ENCODE measurements around the gene AFTPH.

The AFTPH gene

GRCh38 chr2:64637931-64638330 is 113.8 kb downstream of the AFTPH start:
- H3K4me3 ChIP-seq (replicated peaks; ENCODE audit: low read depth, low read length), result peak overlapping the region; percentile 23
- H3K36me3 ChIP-seq (ENCODE audit: control insufficient read depth, insufficient read depth, low read length), result peaks cover 12% of the 10 kb centered on the region
- TF ChIP-seq, protein P1, sequence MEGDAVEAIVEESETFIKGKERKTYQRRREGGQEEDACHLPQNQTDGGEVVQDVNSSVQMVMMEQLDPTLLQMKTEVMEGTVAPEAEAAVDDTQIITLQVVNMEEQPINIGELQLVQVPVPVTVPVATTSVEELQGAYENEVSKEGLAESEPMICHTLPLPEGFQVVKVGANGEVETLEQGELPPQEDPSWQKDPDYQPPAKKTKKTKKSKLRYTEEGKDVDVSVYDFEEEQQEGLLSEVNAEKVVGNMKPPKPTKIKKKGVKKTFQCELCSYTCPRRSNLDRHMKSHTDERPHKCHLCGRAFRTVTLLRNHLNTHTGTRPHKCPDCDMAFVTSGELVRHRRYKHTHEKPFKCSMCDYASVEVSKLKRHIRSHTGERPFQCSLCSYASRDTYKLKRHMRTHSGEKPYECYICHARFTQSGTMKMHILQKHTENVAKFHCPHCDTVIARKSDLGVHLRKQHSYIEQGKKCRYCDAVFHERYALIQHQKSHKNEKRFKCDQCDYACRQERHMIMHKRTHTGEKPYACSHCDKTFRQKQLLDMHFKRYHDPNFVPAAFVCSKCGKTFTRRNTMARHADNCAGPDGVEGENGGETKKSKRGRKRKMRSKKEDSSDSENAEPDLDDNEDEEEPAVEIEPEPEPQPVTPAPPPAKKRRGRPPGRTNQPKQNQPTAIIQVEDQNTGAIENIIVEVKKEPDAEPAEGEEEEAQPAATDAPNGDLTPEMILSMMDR (IDR thresholded peaks at IDR 0.05; ENCODE audit: insufficient read depth, low read length, poor library complexity, severe bottlenecking), result no peak
- no peaks in the 10 kb centered on the region for H3K27me3 ChIP-seq (replicated peaks; ENCODE audit: control insufficient read depth, insufficient read depth, low read length)
- DNase-seq (ENCODE audit: extremely low read depth, insufficient read length), result no peak

DNA sequence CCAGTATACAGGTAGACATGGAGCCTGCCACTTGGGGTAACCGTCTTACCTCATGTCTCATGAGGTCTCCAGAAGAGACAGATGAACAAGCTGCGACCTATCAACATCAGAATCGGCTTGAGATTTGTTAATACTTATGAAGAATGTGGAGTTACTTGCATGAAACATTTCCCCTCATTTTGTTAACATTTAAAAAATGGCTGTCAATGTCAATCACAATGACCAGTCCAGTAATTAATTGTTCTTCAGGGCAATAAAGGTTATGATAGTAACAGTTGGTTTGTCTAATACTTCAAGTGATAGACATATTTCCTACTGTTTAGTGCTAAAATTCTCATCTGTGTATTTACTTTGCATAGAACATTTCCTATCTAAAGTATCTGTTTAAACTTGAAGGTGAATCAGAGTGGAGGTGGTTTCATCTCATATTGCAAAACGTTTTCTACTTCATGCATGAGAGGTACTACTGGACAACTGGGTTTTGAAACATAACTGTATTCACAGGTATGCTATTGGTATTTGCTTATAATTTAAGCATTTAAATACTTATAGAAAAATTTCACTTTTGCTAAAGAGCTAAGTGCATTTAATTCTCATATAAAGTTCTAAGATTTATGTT is 114.5 kb downstream of the AFTPH start:
- Histone ChIP-seq H3K36me3 (ENCODE audit: control insufficient read depth, insufficient read depth, low read length) (peaks cover 11% of the 10 kb centered on the region), H3K27me3 (replicated peaks; ENCODE audit: control insufficient read depth, insufficient read depth, low read length) (no peaks in the 10 kb centered on the region), H3K4me3 (replicated peaks; ENCODE audit: low read depth, low read length) (no peak overlapping the region)
- TF ChIP-seq, protein P1 (IDR thresholded peaks at IDR 0.05; ENCODE audit: insufficient read depth, low read length, poor library complexity, severe bottlenecking), result no peak
- DNase-seq (ENCODE audit: extremely low read depth, insufficient read length), result no peak

GRCh38 chr2:64639691-64640090 is 115.6 kb downstream of the AFTPH start:
- TF ChIP-seq, protein P1 (IDR thresholded peaks at IDR 0.05; ENCODE audit: insufficient read depth, low read length, poor library complexity, severe bottlenecking), result no peak
- Histone ChIP-seq H3K4me3 (replicated peaks; ENCODE audit: low read depth, low read length) (no peak overlapping the region), H3K27me3 (replicated peaks; ENCODE audit: control insufficient read depth, insufficient read depth, low read length) (no peaks in the 10 kb centered on the region), H3K36me3 (ENCODE audit: control insufficient read depth, insufficient read depth, low read length) (peaks cover 9% of the 10 kb centered on the region)
- no peak for DNase-seq (ENCODE audit: extremely low read depth, insufficient read length)

- Histone ChIP-seq H3K4me3 (replicated peaks; ENCODE audit: low read depth, low read length) (no peak overlapping the region), H3K36me3 (ENCODE audit: control insufficient read depth, insufficient read depth, low read length) (peaks cover 6% of the 10 kb centered on the region), H3K27me3 (replicated peaks; ENCODE audit: control insufficient read depth, insufficient read depth, low read length) (no peaks in the 10 kb centered on the region)
- no peak for DNase-seq (ENCODE audit: extremely low read depth, insufficient read length)
- TF ChIP-seq, protein P1 (IDR thresholded peaks at IDR 0.05; ENCODE audit: insufficient read depth, low read length, poor library complexity, severe bottlenecking), result no peak
Measured at GRCh38 chr2:64640153-64641044, 116.3 kb downstream of the AFTPH start.

DNA sequence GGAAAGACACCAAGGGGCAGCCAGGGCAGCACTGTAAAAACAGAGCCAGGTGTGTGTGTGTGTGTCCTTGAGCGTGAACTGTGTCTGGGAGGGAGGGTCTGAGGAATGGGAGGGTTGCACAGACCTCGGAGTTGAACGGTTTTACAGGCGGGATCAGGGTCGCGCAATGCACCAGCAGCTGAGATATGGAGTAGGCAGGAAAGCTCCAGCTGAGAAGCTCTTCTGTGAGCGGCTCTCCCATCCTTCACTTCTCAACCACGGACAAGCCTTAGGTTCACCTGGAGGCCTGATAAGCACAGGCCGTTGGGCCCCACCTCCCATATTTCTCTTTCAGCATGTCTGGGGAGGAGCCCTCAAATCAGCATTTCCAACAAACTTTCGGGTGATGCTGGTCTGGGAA is 117.5 kb downstream of the AFTPH start:
- Histone ChIP-seq H3K27me3 (replicated peaks; ENCODE audit: control insufficient read depth, insufficient read depth, low read length) (no peaks in the 10 kb centered on the region), H3K36me3 (ENCODE audit: control insufficient read depth, insufficient read depth, low read length) (no peaks in the 10 kb centered on the region), H3K4me3 (replicated peaks; ENCODE audit: low read depth, low read length) (no peak overlapping the region)
- TF ChIP-seq, protein P1 (IDR thresholded peaks at IDR 0.05; ENCODE audit: insufficient read depth, low read length, poor library complexity, severe bottlenecking), result no peak
- no peak for DNase-seq (ENCODE audit: extremely low read depth, insufficient read length)
